ENCODE results near the gene ARHGEF28.

ARHGEF28 gene

DNA sequence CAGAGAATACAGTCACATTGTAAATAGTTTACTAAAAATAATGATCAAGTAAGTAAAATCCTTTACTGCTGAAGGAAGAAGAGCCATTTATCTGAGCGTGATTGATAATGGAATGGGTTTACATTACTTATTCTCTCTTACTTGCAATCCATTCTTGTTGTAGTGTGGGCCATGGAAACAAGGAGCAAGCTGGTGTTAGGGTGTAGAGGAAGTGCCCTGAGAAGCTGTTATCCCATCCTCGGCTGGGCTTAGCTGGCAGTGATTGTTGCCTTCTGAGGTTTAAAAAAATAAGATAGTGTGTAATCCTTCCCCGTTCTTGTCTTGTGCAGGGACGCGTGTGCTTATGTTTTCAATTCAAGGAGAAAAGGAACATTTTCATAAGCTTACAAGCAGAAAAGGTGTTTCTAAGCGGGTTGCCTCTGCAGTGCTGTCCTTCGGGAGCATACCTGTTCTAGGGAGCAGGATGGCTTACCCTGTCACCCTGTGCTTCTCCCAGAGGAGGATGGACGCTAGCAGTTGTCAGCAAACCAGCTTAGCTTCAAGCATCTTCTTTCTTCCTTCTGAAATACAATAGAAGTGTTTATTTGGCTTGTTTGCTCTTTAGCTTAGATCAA, 188.3 kb downstream of the ARHGEF28 start:
- no peak for TF ChIP-seq POLR2AphosphoS5 (IDR thresholded peaks at IDR 0.05; ENCODE audit: low read depth)
- TF ChIP-seq REST (IDR thresholded peaks at IDR 0.05; ENCODE audit: insufficient replicate concordance, low read depth), result no peak
- no peak for TF ChIP-seq GABPA (IDR thresholded peaks at IDR 0.05; ENCODE audit: low read depth)
- no peak for TF ChIP-seq SPI1 (IDR thresholded peaks at IDR 0.05; ENCODE audit: borderline replicate concordance, low read depth)
- TF ChIP-seq CTCF (IDR thresholded peaks at IDR 0.05; ENCODE audit: insufficient read depth, low read length), result no peak
- DNase-seq (ENCODE audit: low read depth in 1 of 2, low spot score in 1 of 2), result no peak
- H3K4me3 ChIP-seq (replicated peaks; ENCODE audit: insufficient read depth, low read length), result no peak overlapping the region
- no peak overlapping the region for H3K27ac ChIP-seq (replicated peaks)
- H3K27me3 ChIP-seq (ENCODE audit: insufficient read depth, poor library complexity, severe bottlenecking), result no peaks in the 10 kb centered on the region

DNA sequence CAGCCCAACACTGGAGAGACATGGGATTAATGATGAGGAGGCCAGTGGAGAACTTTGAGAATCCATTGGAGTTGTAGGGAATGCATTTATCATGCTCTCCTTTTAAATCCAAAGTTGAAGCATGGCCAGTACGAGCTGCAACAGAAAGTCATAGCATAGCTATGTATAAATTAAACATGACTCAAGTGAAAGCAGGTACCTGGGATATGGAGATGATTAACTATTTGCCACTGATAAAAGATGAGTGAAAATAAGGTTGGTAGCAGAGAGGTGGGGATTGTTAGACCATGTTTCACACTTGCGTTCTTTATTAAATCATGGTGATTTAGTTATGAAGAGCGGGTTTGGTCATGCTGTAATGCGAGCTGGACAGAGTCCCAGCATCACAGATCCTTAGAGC, 189.6 kb downstream of the ARHGEF28 start:
- no peak overlapping the region for H3K4me3 ChIP-seq (replicated peaks; ENCODE audit: insufficient read depth, low read length)
- TF ChIP-seq SPI1 (IDR thresholded peaks at IDR 0.05; ENCODE audit: borderline replicate concordance, low read depth), result no peak
- no peak for TF ChIP-seq GABPA (IDR thresholded peaks at IDR 0.05; ENCODE audit: low read depth)
- TF ChIP-seq POLR2AphosphoS5 (IDR thresholded peaks at IDR 0.05; ENCODE audit: low read depth), result no peak
- TF ChIP-seq REST (IDR thresholded peaks at IDR 0.05; ENCODE audit: insufficient replicate concordance, low read depth), result no peak
- no peak for TF ChIP-seq CTCF (IDR thresholded peaks at IDR 0.05; ENCODE audit: insufficient read depth, low read length)
- H3K27me3 ChIP-seq (ENCODE audit: insufficient read depth, poor library complexity, severe bottlenecking), result no peaks in the 10 kb centered on the region
- no peak overlapping the region for H3K27ac ChIP-seq (replicated peaks)
- DNase-seq (ENCODE audit: low read depth in 1 of 2, low spot score in 1 of 2), result no peak

- Histone ChIP-seq H3K27me3 (ENCODE audit: insufficient read depth, poor library complexity, severe bottlenecking) (no peaks in the 10 kb centered on the region), H3K27ac (replicated peaks) (no peak overlapping the region), H3K4me3 (replicated peaks; ENCODE audit: insufficient read depth, low read length) (no peak overlapping the region)
- TF ChIP-seq CTCF (IDR thresholded peaks at IDR 0.05; ENCODE audit: insufficient read depth, low read length) (no peak), GABPA (IDR thresholded peaks at IDR 0.05; ENCODE audit: low read depth) (no peak), REST (IDR thresholded peaks at IDR 0.05; ENCODE audit: insufficient replicate concordance, low read depth) (no peak), POLR2AphosphoS5 (IDR thresholded peaks at IDR 0.05; ENCODE audit: low read depth) (no peak), SPI1 (IDR thresholded peaks at IDR 0.05; ENCODE audit: borderline replicate concordance, low read depth) (no peak)
- DNase-seq (ENCODE audit: low read depth in 1 of 2, low spot score in 1 of 2), result no peak
Measured at GRCh38 chr5:73816656-73817420, 190.8 kb downstream of the ARHGEF28 start.

Measured in HL-60 (cell line).